Sigmoid colon (tissue), 3 donors: Measurements from ENCODE around the gene ABCB7.
"Not testable (repeated sequence)": the region's sequence is repeated elsewhere in the genome, so short reads cannot be mapped to it uniquely, and the experiment has no call there.

Experiments
- POLR2A ChIP-seq, 2 donors: fragments of 450-650 bp; IDR thresholded peaks; one replicate each; pipeline ENCODE4 v1.6.1; 2016; ENCODE audit warnings: antibody characterized with exemption in 2 of 2, mild to moderate bottlenecking in 2 of 2, moderate library complexity in 2 of 2
- TF ChIP-seq, protein P1 (sequence below), 4 experiments: fragments of 450-650 bp in 3 of 4; fragments of 200-600 bp in 1 of 4; IDR thresholded peaks; one replicate each; pipeline ENCODE4 v1.5.1; 2016 to 2019; ENCODE audit warnings: antibody characterized with exemption in 4 of 4, mild to moderate bottlenecking in 3 of 4, moderate library complexity in 2 of 4

DNA sequence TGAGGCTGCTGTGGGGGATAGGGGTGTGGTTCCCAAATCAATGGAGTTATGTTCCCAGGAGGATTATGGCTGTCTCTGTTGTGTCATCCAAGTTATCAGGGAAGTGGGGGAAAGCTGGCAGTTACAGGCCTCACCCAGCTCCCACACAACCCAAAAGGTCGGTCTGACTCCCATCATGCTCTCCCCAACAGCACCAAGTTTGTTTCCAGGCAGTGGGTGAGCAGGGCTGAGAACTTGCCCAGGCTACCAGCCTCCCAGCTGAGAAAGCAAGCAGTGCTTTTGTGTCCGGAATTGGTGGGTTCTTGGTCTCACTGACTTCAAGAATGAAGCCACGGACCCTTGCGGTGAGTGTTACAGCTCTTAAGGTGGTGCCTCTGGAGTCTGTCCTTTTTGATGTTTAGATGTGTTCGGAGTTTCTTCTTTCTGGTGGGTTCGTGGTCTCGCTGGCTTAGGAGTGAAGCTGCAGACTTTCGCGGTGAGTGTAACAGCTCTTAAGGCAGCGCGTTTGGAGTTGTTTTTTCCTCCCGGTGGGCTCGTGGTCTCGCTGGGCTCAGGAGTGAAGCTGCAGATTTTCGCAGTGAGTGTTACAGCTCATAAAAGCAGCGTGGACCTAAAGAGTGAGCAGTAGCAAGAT, 16.3 kb upstream of the ABCB7 start:
- TF ChIP-seq, protein P1, sequence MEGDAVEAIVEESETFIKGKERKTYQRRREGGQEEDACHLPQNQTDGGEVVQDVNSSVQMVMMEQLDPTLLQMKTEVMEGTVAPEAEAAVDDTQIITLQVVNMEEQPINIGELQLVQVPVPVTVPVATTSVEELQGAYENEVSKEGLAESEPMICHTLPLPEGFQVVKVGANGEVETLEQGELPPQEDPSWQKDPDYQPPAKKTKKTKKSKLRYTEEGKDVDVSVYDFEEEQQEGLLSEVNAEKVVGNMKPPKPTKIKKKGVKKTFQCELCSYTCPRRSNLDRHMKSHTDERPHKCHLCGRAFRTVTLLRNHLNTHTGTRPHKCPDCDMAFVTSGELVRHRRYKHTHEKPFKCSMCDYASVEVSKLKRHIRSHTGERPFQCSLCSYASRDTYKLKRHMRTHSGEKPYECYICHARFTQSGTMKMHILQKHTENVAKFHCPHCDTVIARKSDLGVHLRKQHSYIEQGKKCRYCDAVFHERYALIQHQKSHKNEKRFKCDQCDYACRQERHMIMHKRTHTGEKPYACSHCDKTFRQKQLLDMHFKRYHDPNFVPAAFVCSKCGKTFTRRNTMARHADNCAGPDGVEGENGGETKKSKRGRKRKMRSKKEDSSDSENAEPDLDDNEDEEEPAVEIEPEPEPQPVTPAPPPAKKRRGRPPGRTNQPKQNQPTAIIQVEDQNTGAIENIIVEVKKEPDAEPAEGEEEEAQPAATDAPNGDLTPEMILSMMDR (IDR thresholded peaks at IDR 0.05) = not testable (repeated sequence)
- TF ChIP-seq POLR2A (IDR thresholded peaks at IDR 0.05) = not testable (repeated sequence)
